Hindlimb muscle (tissue), 1 donor: ENCODE measurements around the gene FREY1. TPM values are rescaled to one million over a fixed set of nuclear protein-coding genes. Genes with fewer than 3 reads are reported as not detected.
A peak's percentile ranks its signal among the peaks of the same experiment; 100 is the strongest.
"Not testable (repeated sequence)": the region's sequence is repeated elsewhere in the genome, so short reads cannot be mapped to it uniquely, and the experiment has no call there.

Experiments
- DNase-seq: peaks from one replicate; pipeline ENCODE4 v3.0.0-alpha.2; 2013
- polyA plus RNA-seq: library from polyadenylated mRNA; unstranded; fragments of 120-200 nt; gene quantifications from one replicate; pipeline ENCODE4 v1.2.1, GENCODE V29; 2013; ENCODE audit not compliant: insufficient read length

The FREY1 gene
- polyA plus RNA-seq, 1 donor, result 0.26 TPM

DNA sequence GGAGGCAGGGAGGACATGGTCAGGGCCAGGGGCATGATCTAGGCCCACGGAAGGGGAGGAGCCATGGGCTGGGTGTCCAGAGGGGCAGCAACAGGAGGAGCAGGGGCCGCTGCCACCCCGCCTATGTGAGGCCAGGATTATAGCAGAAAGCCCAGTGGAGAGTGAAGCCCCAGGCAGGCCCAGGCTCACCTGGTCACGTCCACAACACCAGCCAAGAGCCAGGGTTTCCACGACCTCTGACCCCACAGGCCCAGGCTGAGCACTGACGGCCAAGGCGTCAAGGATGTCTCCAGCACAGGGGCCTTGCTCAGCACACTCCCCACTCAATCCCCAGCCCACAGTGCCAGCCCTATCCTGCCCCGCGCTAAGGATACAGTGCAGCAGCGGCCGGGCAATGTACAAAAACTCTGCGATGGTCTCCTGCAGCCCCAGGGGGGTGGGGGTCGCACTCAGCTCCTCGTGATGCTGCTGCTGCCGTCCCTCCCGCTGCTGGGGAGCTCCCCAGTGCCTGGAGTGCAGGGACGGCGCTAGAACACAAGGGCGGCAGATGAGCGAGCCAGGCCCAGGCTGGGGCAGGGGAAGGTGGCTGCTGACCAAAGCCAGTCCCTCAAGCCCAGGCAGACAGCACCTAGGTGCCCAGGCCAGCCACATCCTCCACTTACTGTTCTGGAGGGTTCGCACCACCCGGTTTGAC is 7.0 kb upstream of the FREY1 start:
- DNase-seq, result no peak

DNA sequence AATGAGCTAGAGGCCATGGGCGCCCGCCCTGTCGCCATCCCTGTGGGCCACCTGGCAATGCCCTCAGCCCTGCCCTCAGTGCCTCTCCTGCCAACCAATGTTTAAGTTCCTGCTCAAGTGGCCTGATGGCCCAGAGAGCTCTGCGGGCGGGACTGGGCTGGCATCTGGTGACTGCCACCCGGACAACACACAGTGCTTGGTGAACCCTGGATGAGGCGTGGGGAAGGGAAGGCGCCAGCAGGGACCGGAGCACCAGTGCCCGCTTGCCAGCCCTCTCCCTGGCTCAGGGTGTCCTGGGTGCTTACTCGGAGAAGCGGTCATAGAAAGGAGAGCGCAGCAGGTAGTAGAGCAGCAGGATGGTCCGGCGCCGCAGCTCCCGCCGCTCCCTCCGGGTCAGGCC is 6.4 kb upstream of the FREY1 start:
- DNase-seq, result no peak

DNA sequence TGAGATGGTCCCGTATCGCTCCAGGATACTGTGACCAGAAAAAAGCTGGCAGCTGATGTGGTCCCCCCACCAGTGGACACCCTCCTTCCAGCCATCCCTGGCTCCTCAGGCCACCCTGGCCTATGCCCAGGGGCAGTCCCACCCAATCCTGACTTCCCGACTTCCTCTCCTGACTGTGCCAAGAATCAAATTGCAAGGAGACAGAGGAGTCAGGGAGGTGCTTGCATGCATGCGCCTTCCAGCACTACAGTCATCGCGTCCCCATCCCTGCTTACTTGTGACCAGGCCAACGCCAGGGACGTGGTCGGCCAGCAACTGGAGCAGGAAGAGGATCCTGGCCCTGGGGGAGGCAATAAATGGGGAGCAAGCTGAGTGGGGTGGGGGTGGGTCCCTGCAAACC is 3.6 kb upstream of the FREY1 start:
- no peak for DNase-seq

DNA sequence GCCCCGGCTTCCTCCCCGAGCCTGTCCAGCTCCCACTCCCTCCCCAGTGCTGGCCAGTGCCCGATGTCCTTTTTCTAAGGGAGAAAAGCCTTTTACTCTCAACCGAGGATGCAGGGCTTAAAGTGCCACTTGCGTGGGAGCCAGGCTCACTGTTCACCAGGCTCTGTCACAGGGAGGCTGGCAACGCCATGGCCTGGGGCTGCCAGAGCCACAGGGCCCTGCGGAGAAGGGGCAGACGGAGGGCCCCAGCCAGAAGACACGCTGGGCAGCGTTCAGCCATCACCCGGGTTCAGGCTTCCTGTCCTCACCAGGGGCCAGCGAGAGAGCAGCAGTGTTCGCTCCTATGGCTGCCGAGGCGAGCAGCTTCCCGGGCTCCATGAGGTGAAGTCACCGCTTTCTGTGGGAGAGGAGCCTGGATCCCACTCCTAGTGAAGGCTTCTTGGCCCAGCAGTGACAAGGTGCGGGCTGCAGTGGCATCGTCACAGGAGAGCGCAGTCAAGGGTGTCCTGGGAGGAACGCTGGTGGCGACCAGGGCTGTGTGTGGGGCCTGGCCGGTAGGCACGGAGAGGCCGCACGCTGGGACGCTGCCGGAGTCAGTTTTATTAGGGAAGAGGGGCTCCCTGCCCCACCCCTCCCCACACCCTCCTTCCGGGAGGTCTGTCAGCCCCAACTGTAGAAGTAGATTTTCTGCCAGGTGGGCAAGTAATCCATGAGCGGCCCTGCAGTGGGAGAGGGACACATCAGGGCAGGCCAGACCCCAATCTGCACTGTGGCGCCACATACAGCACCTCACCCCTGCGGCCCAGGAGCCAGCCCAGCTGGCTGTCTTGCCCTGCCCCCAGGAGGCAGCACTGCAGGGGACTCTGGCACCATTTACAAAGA is 2.8 kb upstream of the FREY1 start:
- no peak for DNase-seq

DNA sequence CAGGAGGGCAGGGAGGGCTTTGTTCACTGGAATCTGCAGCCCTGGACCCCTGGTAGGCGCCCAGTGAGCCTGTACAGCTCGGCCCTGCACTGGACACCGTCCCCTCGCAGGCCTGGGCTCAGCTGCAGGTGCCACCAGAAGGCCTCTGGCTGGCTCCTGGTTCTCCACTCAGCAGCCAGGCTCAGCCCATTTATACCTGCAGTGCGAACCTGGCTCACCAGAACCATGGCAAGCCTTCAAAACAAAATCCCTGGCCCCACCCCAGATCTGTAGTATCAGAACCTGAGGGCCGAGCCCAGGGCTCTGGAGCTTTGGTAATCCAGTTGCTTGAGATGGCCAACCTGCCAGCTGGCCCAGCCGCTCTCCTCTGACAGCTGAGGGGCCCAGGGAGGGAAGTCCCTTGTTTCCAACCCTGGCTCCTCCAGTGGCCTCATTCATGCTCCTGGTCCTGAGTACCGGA is 870 bp upstream of the FREY1 start:
- DNase-seq, result no peak

DNA sequence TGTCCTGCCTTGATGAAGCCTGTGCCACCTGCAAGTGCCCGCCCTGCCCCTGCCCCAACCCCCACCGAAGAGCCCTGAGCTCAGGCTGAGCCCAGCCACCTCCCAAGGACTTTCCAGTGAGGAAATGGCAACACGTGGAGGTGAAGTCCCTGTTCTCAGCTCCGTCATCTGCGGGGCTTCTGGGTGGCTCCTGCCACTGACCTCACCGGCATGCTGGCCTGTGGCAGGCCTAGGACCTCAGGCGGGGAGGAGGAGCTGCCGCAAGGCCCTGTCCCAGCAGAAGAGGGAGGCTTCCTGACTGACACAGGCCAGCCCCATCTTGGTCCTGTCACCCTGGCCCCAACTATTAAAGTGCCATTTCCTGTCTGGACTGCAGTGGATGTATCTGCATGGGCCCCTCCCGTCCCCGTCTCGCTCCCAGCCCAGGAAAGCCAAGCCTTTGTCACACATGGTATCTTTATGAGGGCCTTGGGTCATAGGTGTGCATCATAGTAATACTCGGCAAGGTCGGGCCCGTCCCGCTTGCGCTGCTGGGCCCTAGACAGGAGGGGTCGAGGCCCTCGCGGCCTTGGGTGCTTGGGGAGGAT is 882 bp downstream of the FREY1 start:
- DNase-seq, result no peak

DNA sequence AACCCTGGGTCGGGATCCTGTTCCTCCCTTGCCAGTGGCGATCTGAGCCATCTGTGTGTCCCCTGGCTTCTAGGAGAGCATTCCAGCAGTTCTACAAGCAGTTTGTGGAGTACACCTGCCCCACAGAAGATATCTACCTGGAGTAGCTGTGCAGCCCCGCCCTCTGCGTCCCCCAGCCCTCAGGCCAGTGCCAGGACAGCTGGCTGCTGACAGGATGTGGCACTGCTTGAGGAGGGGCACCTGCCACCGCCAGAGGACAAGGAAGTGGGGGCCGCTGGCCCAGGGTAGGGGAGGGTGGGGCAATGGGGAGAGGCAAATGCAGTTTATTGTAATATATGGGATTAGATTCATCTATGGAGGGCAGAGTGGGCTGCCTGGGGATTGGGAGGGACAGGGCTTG is 1.5 kb downstream of the FREY1 start:
- not testable (repeated sequence) for DNase-seq

DNA sequence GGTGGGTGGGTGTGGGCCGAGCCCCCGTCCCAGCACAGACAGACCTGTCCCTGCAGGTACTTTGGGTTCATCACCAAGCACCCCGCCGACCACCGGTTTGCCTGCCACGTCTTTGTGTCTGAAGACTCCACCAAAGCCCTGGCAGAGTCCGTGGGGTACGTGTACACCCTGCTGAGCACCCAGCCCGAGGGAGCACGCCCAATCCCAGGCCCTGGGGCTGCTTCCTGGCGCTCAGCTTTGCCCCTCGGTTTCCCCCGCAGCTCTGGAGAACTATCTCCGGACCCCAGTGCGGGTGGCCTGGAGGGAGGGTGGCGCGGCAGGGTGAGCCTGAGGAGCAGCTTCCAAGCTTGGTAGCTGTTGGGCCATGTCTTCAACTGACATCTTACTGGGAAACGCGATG is 2.0 kb downstream of the FREY1 start:
- no peak for DNase-seq

DNA sequence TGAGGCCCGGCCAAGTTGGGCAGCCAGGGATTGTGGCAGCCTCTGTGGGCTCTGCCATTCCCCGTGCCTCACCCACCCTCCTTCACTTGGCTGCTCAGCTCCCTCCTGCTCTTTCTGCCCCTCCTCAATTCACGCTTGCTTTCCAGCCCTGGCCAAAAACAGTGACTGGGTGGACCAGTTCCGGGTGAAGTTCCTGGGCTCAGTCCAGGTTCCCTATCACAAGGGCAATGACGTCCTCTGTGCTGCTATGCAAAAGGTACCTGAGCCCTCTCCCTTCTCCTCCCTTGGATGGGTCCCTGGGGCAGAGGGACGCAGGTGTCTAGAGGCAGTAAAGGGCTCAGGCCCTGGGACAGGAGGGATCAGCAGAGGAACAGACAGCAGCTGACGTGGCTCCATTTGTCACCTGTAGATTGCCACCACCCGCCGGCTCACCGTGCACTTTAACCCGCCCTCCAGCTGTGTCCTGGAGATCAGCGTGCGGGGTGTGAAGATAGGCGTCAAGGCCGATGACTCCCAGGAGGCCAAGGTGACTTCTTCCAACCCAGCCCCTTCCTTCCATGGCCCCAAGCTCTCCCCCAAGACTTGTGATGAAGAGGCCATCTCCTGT is 2.7 kb downstream of the FREY1 start:
- DNase-seq, result no peak

DNA sequence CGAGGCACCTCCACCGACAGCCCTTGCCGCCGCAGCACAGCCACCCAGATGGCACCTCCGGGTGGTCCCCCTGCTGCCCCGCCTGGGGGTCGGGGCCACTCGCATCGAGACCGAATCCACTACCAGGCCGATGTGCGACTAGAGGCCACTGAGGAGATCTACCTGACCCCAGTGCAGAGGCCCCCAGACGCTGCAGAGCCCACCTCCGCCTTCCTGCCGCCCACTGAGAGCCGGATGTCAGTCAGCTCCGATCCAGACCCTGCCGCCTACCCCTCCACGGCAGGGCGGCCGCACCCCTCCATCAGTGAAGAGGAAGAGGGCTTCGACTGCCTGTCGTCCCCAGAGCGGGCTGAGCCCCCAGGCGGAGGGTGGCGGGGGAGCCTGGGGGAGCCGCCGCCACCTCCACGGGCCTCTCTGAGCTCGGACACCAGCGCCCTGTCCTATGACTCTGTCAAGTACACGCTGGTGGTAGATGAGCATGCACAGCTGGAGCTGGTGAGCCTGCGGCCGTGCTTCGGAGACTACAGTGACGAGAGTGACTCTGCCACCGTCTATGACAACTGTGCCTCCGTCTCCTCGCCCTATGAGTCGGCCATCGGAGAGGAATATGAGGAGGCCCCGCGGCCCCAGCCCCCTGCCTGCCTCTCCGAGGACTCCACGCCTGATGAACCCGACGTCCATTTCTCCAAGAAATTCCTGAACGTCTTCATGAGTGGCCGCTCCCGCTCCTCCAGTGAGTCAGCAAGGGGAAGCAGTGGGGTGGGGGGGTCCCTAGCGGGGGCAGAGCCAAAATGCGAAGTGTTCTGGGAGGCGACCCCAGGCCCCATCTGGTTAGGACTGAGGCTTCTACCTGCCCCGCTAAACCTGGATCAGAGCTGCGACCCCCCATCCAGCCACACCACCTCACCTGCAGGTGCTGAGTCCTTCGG is 4.4 kb downstream of the FREY1 start:
- no peak for DNase-seq

DNA sequence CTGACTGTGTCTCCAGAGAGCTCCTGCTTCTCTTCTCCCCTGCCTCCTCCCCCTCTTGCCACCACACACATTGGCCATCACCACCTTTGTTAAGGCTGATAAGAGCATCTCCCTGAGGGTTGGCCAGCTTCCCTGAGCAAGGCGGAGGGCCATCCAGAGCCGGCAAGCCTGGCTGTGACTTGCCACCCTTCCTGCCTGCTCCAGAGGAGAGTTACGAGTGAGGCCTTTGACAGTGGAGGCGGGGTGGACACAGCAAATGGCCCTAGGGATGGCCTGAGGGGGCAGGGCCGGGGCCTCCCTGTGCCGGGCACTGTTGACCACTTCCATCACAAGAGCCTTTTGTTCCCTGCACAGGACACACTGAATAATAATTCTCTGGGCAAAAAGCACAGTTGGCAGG is 5.4 kb downstream of the FREY1 start:
- no peak for DNase-seq

DNA sequence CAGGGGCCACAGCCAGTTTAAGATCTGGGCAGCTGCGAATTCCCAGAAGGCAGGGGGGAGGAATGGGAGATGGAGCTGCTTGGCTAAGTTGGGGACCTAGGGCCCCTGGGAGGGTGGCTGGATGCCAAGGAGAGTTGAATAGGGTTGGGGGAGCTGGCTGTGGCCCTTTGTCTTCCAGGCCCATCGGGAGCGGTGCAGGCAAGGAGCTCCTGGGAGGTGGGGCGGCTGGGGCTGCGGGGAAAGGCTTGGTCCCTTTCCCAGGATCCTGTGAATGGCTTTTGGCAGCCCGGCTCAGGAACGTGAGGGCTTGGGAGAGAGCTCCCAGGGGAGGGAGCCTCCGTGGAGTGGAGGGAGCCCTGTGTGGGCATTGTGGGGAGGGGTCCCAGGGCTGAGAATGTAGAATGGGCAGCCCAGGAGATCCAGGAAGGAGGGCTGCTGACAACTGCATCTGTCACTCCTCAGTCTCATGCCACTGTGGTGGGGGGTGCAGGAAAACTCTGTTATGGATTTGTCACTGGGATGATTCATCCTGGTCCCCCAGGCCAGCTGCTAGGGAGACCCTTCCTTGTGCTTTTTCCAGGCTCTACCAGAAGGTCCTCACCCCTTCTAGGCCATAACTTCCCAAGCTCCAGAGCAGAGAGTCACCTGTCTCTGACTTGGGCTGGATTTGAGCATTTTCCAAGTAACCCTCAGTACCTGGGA is 6.0 kb downstream of the FREY1 start:
- no peak for DNase-seq

DNA sequence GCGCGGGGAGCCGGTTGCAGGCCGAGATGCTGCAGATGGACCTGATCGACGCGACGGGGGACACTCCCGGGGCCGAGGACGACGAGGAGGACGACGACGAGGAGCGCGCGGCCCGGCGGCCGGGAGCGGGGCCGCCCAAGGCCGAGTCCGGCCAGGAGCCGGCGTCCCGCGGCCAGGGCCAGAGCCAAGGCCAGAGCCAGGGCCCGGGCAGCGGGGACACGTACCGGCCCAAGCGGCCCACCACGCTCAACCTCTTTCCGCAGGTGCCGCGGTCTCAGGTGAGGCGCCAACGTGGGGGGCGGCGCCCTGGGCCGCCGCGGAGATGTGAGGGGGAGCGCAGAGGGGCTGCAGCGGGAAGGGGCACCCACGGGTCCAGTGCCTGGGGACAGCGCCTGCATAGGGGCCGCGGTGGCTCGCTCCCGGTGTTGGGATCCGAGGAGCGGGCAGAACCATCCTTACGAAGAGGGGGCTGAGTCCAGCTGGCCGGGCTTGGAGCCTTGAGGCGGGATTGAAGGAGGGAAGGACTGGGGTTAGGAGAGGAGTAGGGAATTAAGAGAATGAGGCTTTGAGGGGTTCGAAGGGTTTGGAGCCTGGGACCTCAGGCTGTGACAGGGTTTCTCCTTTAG is 6.8 kb downstream of the FREY1 start:
- not testable (repeated sequence) for DNase-seq

DNA sequence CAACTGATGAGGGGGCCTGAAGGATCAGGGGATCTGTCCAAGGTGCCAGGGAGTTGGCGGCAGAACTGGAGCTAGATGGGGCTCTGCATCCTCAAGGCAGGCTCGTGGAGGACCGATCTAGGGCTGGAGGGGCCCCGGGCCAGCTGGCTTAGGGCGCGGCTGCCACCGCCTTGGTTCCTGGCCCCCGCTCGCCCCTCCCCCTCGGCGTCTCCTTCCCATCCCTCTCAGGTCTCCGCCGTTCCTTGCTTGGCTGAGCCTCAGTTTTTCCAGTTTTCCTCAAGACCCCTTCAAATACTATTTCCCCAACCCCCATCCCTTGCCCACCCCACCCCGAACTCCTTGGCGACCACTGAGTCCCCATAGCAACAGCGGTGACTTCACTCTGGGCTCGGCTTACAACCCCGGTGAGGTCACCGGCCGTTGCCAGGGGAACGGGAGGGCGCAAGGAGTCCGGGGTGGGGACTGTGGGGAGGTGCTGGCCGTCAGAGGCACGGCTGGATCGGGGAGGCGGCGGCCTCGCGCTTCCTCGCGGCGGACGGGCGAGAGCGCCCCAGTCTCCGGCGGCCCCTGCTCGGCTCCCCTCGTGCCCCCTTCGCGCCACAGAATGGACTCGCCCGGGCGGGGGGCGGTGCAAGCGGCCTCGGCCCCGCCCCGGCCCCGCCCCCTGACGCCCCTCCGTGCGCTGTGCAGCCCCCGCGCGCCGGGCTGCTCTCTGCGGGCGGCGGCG is 7.5 kb downstream of the FREY1 start:
- peak; percentile 93 for DNase-seq

DNA sequence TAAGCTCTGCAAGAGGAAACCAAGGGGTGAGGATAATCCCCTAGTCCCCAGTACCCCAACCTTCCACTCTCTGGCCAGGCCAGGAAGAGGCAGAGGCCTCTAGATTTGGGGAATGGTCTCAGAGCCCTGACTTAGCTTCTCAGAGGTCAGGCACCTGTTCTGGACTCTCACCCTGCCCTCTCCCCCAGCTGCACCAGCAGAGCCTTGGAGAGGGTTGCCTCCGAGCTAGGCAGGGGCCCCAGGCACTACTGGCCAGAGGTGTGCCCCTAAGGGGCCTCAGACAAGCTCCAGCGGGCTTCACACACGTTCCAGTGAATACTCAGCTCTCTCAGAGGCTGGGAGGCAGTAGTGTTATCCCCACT is 8.0 kb downstream of the FREY1 start:
- no peak for DNase-seq

DNA sequence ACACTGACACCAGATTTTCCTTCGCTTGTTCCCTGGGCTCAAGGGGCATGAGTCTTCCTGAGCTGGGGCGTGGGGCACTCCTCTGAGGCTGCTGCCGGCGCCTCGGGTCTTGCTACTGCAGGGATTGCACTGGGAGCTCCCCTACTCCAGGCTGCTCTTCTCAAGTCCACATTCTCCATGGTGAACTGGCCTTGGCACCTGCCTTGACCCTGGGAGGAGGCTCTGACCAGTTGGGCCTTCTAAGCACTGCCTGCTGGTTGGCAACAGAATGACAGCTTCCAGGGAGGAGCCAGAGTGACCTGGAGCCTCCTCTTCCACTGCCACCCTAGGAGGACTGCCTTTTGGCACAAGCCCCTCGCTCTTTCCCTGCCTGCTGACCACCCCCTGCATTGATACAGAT is 9.5 kb downstream of the FREY1 start:
- DNase-seq, result no peak

DNA sequence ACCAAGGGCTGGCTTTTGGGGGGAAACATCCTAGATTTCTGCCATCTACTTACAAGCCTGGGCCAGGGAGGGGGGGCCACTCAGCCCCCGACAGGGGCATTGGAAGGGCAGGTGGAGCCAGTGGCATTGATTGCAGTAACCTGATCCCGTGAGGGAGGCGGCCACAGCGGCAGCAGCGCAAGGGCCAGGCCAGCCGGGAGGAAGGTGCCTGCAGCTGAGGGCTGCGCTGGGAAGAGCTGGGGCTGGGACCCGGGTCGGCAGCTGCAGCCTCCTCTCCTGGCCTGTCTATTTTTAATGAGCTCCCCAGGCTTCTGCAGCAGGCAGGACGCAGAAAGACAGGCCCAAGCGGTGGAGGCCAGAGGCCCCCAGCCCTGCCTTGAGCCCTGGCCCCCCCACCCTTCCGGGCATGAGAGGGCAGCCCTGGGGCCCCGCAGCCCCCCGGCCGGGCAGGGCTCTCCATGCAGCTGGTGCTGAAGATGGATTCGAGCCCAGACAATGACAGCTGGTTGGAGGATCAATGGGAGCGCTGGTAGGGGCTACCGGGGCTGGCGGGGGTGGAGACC is 10.6 kb downstream of the FREY1 start:
- DNase-seq, result peak; percentile 37

DNA sequence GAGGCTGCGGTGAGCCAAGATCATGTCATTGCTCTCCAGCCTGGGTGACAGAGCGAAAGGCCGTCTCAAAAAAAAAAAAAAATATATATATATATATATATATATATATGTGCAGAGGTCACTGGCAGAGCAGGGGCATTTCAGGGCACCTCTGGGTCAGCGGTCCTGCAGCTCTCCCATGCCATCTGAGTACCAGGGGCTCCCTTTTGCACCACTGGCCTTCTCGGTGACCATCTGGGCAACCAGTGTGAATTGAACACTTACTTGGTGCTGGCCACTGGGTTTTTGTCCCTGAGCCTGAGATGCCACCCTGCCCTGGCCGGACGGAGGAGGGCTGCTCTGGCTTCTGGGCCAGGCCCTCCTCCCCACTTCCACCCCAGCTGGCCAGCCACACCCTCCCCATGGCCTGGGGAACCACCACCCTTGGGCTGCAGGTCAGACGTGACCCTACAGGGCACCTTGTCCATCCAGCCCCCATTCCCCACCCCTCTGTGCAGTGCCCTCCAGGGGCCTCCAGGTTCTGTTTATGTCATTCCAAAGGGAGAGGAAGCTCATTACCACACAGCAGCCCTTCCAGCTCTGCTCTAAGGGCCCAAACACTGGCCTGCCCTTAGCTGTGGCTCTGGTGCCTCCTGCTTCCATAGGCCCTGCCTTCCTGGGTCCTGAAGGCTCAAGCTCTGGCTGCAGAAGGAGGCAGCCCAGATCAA is 11.4 kb downstream of the FREY1 start:
- no peak for DNase-seq

DNA sequence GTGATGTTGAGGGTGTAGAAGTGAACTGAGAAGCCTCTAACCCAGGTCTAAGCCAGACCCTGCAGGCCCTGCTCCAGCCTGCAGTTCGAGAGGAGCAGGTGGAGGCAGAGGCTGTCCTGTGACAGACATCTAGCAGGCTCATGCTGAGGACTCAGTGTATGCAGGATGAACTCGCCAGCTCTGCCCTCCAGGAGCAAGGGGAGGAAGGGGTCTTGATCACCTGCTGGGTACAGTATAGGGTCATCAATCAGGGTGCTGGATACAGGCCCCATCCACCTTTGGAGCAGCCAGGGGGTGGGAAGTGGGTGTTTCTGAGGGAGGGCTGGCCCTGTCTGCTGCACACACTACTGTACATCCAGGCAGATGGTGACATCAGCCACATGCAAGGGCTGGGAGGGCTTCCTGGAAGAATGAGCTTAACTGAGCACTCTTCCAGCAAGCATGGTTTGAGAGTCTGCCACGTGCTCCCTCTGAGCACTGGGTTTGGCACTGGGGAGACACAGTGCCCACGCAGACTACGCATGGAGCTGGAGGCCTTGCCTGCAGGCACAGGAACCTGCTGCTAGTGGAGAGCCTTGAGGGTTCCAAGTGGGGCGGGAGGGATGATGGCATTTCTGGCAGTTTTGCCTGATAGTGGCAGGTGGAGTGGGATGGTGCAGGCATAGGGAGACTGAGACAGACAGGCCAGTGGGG is 12.4 kb downstream of the FREY1 start:
- no peak for DNase-seq
